Activated gamma-delta T cell treated with anti-CD3 and anti-CD28 coated beads, Interleukin-2, amount 50 U/mL, for 16 hours (primary cell): ENCODE measurements around the gene SPACA5B.
"Not testable (repeated sequence)": the region's sequence is repeated elsewhere in the genome, so short reads cannot be mapped to it uniquely, and the experiment has no call there.

Experiments used
- DNase-seq: peaks from one replicate; pipeline ENCODE4 v3.0.0-alpha.2; 2020; ENCODE audit warnings: low read depth

The SPACA5B gene

DNA sequence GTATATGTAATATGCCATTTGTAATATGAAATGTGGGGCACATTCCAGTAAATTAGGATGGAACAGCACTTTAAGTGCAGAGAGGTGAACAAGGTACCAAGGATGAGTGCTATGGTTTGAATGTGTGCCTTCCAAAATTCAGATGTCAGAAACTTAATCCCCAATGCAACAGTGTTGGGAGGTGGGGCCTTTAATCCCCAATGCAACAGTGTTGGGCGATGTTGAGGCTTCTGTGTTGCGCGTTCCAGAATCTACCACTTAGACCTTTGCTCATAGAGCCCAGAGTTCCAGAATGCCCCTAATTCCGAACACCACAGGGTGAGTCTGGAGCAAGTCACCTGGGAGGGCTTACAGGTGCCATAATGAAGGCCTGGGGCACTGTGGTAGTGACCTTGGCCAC, at the start of gene SPACA5B:
SPACA5B (plus strand) TSS at position 301 of the 400 bp plus-strand sequence; CDS start at position 363, 62 bp downstream.
- not testable (repeated sequence) for DNase-seq

GRCh38 chrX:48083212-48083611, 47.2 kb upstream of the SPACA5B start:
- DNase-seq = no peak

GRCh38 chrX:48083706-48084105, 46.7 kb upstream of the SPACA5B start:
- DNase-seq = no peak

DNA sequence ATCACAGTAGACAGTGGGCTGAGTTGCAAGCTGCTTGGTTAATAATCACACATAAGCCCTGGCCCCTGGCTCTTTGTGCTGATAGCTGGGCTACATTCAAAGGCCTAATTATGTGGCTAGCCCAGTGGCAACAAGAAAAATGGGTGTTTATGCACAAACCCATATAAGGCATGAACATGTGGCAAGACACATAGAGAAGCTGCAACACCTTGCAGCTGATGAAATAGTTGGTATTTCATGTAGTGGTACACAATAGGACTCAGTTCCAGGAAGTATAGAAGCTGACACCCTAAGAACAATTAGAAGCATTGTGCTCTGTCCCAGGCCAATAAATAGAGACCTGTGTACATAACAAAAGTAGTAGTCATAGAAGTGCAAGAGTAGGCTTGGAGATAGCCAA, 44.3 kb upstream of the SPACA5B start:
- DNase-seq = no peak

GRCh38 chrX:48090123-48090522, 40.3 kb upstream of the SPACA5B start:
- DNase-seq = no peak

GRCh38 chrX:48092558-48092957, 37.9 kb upstream of the SPACA5B start:
- DNase-seq = not testable (repeated sequence)

GRCh38 chrX:48101443-48101842, 29.0 kb upstream of the SPACA5B start:
- DNase-seq = no peak

DNA sequence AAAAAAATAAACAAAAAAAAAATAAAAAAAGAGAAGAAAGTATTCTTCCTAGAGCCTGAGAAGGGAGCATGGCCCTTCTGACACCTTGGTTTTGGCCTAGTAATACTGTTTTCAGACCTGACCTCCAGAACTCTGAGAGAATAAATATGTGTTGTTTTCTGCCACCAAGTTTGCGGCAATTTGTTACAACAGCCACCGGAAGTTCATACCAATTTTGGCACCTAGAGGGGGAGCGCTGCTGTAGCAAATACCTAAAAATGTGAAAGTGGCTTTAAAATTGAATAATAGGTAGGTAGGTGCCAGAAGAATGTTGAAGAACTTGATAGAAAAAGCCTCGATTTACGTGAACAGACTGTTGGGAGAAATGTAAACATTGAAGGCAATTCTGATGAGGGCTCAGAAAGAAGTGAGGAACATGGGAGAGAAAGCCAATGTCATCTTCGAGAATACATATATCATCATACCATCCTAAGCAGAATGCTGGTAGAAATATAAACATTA, 27.5 kb upstream of the SPACA5B start:
- no peak for DNase-seq

- no peak for DNase-seq
Observed at GRCh38 chrX:48107717-48108116, 22.7 kb upstream of the SPACA5B start.

GRCh38 chrX:48125286-48125685, 5.1 kb upstream of the SPACA5B start:
- not testable (repeated sequence) for DNase-seq

- DNase-seq = not testable (repeated sequence)
Observed at GRCh38 chrX:48132308-48132844, 1.9 kb downstream of the SPACA5B start.

DNA sequence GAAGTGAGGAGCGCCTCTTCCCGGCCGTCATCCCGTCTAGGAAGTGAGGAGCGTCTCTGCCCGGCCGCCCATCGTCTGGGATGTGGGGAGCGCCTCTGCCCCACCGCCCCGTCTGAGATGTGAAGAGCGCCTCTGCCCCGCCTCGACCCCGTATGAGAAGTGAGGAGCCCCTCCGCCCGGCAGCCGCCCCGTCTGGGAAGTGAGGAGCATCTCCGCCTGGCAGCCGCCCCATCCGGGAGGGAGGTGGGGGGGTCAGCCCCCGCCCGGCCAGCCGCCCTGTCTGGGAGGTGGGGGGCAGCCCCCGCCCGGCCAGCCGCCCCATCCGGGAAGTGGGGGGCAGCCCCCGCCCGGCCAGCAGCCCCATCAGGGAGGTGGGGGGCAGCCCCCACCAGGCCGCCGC, 8.7 kb downstream of the SPACA5B start:
- DNase-seq = not testable (repeated sequence)

DNA sequence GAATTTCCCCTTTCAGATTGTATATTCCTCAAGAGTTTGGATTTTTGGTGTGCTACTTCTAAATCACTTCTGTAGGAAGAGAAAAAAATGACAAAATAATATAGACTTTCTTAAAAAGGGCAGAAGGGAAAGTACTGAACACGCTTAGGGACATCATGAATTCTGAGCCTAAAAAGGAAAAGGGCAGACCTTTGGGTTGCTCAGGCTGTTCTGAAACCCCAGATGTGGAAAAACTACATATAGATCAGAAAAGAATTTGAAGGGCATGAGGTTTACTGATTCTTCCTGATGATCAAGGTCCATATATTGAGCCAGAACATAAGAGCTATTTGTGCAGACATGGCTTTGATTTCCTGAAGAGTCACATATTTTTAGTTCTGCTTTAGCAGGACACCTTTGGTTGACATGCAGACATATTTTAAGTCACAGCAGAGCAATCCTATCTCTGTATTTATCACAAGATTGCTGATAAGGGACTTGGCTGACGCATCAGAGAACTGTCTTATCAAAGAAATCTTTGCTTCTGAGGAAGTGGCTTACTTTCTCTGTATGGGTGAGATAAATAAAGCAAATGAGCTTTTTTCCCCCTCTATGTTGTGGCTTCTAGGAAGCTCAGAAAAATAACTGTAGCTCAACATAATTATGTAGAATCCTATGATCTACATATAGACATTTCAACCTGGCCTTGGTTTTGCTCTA, 11.5 kb downstream of the SPACA5B start:
- not testable (repeated sequence) for DNase-seq

DNA sequence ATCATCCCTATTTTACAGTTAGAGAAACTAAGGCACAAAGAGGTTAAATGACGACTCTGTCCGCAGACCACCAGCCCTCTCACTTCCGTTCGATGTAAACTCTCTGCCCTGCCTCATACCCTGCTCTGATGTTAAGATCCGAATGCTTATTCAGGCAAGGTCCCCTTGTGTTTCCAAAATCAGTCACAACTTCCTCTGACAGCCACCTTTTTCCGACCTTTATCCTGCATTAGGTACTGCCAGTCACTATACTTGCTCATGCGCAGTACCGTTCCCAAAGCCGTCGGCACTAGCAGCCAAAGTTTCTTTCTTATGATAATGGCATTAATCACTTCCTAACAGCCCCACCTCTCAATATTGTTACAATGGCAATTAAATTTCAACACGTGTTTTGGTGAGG, 12.3 kb downstream of the SPACA5B start:
- not testable (repeated sequence) for DNase-seq

GRCh38 chrX:48153769-48154168, 23.3 kb downstream of the SPACA5B start:
- DNase-seq = no peak

DNA sequence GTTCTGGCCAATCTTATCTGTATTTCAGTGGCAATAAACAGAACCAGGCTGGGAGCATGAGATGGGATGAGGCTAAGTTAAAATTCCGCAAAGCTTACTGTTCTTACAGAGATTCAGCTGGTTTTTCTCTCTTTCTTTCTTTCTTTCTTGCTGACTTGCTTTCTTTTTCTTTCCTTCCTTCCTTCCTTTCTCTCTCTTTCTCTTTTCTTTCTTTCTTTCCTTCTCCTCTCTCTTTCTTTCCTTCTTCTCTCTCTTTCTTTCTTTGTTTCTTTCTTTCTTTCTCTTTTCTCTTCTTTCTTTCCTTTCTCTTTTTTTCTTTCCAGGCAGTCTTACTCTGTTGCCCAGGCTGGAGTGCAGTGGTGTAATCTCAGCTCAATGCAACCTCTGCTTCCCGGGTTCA, 24.4 kb downstream of the SPACA5B start:
- no peak for DNase-seq

DNA sequence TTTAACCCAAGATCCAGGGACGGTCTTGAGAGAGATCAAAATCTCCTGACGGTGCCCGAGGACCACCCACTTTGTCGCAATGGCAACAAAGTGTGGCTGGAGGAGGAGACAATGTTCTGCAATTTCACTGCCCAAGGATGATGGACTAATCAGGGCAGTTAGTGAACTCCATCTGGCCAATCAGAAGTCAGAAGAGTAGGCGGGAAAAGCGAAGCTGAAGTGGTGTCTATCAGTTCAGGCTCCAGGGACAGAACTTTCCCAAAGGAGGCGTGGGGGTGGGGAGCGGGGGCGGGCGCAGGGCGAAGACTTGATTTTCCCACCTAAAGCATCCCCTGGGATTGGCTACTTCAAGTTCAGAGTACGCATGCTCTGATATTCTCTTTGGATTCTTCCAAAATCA, 25.6 kb downstream of the SPACA5B start:
- DNase-seq = no peak

- DNase-seq = no peak
Observed at GRCh38 chrX:48165241-48165640, 34.8 kb downstream of the SPACA5B start.

- not testable (repeated sequence) for DNase-seq
Observed at GRCh38 chrX:48166322-48166721, 35.9 kb downstream of the SPACA5B start.

DNA sequence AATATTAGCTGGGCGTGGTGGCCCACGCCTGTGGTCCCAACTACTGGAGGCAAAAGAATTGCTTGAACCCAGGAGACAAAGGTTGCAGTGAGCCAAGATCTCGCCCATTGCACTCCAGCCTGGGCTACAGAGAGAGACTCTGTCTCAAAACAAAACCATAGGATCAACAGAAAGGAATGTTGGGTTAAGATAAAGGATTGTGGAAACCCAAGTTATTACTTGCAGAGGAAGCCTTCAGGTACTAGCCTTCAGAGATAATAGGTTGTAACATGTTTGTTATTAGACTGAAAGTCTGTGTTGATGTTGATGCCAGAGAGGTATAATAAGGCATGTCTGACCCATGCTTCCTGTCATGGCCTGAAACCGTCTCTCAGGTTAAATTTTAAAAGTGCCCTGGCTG, 49.3 kb downstream of the SPACA5B start:
- no peak for DNase-seq

DNA sequence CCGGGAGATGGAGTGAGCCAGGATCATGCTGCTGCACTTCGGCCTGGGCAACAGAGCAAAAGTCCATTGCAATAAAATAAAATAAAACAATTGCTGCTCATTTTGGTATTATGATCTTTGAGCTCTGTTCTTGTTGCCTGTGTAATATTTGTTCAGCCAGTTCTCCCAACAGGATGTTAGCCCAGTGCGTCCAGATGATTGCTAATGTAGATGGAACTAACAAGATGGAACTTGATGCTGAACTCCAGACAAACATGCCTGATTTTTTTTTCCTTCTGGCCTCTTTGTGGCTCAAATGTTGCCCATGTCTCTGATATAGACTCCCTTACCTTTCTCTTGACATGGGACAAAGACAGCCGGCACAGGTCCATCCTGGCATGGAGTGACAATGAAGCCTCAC, 50.4 kb downstream of the SPACA5B start:
- no peak for DNase-seq

GRCh38 chrX:48181882-48182281, 51.5 kb downstream of the SPACA5B start:
- DNase-seq = not testable (repeated sequence)
